Activated CD4-positive, alpha-beta T cell treated with anti-CD3 and anti-CD28 coated beads for 1 hour (primary cell): ENCODE measurements around the gene MVP.
"Not testable (repeated sequence)": the region's sequence is repeated elsewhere in the genome, so short reads cannot be mapped to it uniquely, and the experiment has no call there.

ENCODE experiments used
- DNase-seq: peaks from one replicate; pipeline ENCODE4 v3.0.0-alpha.2; 2020

The MVP gene

DNA sequence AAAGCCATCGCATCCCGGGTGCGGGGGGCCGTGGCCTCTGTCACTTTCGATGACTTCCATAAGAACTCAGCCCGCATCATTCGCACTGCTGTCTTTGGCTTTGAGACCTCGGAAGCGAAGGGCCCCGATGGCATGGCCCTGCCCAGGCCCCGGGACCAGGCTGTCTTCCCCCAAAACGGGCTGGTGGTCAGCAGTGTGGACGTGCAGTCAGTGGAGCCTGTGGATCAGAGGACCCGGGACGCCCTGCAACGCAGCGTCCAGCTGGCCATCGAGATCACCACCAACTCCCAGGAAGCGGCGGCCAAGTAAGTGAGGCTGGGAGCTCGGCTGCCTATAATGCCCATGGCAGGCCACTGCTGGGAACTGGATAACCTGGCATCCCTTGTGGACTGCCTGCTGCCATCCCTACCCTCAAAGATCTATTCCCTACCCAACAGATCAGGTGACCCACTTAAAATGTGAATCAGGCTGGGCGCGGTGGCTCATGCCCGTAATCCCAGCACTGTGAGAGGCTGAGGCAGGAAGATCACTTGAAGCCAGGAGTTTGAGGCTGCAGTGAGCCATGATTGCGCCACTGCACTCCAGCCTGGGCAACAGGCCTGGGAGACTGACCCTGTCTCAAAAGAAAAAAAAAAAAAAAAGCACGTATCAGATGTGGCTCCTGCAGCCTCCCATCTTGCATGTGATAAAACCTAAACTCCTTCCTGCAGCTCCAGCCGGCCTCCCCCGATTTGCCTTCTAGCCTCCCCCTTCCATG, 24.5 kb downstream of the MVP start:
- DNase-seq: no peak

DNA sequence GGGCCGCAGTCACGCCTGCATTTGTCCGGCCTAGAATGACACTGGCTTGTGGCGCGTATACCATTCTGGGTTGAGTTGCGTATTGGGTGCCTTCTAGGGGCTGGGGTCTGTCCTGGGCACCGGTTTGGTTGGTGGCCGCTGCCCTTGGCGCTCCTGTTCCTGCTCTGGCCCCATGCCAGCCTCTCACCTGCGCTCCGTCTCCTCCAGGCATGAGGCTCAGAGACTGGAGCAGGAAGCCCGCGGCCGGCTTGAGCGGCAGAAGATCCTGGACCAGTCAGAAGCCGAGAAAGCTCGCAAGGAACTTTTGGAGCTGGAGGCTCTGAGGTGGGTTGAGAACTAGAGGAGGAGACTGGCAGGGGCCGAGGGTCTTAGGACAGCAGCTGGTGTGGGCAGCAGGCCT, 25.4 kb downstream of the MVP start:
- DNase-seq: no peak

DNA sequence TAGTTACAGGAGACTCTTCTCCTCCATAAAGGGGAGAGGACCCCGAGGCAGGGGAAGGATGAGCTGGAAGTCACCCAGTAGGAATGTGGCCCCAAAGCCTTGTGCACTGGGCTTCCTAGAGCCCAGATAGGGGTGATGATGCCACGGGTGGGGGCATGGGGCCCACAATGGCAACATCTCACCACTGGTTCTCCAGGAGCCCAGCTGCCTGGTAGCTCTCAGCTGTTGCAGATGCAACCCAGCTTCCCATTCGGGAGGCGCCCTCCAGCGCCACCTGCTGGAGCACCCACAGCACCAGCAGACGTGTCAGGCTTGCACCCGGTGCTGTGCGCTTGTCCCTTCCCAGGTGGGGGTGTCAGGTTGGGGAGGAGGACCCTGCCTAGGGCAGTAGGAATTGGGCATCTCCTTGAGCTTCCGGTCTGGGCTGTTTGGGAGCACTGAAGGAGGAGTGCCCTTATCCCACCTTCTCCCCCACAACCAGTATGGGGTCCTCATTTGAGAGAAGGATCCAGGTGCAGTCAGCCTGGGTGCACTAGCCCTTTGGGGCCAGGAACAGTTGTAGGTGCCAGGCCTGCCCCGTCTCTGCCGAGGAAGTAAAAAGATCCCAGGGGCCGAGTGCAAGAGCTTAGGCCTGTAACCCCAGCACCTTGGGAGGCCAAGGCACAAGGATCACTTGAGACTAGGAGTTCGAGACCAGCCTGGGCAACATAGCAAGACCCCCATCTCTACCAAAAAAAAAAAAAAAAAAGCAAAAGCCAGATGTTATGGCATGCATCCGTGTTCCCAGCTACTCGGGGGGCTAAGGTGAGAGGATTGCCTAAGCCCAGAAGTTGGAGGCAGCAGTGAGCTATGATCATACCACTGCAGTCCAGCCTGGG, 28.4 kb downstream of the MVP start:
- peak; percentile 76 for DNase-seq

DNA sequence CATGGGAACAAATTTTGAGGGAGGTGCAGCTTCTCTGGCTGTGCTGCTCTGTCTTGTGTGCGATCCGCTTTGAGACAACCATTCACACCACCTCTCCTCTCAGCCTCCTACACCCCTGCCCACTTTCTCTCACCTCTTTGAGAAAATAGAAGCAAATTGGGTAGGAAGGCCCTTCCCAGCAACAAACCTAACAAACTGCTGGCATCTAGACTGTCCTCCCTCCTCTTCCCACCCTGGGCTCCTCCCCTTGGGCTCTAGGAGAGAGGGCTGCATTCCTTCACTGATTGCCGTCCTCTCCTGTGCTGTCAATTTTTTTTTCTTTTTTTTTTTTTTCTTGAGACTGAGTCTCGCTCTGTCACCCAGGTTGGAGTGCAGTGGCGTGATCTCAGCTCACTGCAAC, 29.2 kb downstream of the MVP start:
- no peak for DNase-seq

DNA sequence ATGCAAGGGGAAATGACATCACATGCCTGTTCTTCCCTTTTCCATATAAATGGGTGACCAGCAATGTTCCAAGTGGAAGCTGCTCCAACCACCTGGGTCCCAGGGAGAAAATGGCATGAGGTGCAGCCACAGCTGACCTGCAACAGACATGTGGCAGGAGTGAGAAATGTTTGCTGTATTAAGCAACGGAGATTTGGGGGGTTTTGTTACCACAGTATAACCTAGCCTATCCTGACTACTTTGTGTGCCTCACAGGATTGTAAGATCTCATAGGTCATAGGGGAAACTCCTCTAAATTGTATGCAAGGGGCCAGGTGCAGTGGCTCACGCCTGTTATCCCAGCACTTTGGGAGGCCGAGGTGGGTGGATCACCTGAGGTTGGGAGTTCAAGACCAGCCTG, 30.7 kb downstream of the MVP start:
- DNase-seq: no peak

DNA sequence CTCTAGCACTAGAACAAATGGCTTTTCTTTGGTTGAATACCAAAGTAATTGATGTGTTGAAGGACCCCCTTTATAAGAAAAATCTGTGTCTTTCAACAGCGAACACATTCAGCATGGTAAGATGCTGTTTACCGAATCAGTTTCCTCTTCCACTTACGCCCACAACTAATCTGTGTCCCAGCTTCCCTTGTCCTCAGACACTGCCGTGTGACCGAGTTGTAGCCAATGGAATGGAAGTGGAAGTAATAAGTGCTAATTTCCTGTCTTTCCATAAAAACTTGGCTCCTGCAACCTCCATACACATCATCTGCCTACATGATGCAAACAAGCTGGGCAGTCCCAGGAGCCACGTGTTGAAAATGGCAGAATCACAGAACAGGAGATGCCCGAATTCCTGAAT, 32.4 kb downstream of the MVP start:
- DNase-seq: no peak

DNA sequence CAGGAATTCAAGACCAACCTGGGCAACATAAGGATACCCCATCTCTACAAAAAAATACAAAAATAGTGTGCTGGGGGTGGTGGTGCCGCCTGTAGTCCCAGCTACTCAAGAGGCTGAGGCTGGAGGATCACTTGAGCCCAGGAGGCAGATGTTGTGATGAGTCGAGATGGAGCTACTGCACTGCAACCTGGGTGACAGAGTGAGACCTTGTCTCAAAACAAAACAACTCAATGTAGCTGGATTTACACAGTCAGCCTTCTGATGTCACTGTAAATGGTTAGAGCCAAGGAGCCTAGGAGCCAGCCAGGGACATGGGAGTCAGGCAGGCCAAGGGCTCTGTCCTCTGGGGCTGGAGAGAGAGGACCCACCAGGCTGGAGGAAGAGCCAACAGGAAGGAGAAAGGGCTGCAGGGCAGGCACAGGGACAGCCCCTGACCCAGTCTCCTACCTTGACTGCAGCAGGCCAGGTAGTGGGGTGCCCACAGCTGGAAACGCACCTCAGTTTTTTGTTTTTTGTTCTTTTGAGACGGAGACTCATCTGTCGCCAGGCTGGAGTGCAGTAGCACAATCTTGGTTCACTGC, 34.3 kb downstream of the MVP start:
- DNase-seq: no peak

DNA sequence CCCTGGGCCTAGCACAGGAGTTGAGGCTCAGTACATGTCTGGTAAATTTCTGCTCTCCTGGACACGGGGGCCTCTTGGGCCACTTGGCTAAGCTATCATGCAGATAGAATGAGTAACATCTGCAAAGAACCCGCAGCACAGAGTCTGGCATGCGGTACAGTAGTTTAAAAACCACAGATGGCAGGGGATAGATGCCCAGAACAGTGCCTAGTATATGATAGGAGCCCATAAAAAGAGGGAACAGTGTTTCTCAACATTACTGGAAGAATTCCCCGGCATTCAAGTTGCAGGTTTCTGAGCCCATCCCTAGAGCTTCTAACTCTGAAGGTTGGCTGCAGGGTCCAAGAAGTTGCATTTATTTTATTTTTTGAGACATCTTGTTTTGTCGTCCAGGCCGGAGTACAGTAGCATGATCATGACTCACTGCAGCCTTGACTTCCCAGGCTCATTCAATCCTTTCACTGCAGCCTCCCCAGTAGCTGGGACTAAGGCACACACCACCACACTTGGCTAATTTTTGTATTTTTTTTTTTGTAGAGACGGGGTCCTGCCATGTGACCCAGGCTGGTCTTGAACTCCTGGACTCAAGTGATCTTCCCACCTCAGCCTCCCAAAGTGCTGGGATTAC, 37.0 kb downstream of the MVP start:
- DNase-seq: no peak

DNA sequence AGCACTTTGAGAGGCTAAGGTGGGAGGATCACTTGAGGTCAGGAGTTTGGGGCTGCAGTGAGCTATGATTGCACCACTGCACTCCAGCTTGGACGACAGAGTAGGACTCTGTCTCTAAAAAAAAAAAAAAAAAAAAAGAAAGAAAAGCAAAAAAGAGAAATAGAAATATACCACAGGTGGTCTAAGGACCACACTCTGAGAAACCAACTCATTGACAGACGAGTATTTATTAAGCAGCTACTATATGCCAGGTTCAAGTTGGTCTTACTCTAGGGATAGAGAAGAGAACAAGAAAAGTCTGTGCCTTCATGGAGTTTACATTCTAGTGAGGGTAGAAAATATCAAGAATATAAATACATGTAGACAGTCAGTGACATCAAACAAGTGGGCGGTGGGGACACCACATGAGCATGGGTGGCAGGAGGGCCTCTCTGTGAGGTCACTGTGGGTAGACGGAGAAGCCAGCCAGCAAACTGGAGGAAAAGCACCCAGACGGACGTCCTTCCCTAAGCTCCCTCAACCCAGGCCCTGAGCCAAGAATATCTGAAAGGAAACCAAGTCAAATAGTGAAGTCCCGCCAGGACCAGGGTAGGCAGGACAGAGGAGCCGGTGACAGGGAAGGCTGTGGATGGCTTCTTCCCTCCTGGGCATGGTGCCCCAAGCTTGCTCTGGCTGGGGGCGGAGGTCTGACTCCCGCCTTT, 38.0 kb downstream of the MVP start:
- DNase-seq: no peak

DNA sequence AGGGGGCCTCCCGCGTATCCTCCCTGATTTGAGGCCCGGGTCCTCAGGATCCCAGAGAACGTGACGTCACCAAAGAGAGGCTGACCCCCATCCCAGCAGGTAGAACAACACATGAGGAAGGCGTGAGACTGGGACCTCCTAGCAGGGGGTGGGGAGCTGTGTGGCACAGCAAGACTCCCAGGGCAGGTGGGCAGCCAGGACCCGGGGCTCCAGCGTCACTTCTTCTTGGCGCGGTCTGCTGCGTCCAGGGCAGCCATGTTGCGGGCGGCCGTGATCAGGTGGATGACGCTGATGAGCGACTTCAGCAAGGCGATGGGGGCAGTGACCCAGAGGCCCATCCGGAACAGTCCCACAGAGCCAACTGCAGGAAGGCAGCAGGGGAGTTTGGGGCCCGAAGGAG, 38.7 kb downstream of the MVP start:
- DNase-seq: no peak

DNA sequence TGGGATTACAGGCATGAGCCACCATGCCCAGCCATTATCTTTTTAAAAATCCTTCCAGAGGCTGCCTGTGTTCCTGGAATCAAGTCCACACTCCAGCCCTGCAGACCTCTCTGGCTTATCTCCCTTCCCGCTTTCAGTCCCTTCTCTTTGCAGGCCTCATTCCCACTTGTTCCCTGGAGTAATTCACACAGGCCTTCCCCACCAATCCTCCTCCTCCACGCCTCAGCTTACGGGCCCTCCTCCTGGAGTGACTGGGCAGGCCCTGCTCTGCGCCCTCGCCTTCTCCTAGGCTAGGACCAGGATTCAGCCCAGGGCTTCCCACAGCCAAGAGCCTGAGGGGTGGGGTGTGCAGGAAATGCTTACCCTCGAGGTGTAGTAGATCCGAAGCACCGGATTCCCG, 40.0 kb downstream of the MVP start:
- DNase-seq: no peak

DNA sequence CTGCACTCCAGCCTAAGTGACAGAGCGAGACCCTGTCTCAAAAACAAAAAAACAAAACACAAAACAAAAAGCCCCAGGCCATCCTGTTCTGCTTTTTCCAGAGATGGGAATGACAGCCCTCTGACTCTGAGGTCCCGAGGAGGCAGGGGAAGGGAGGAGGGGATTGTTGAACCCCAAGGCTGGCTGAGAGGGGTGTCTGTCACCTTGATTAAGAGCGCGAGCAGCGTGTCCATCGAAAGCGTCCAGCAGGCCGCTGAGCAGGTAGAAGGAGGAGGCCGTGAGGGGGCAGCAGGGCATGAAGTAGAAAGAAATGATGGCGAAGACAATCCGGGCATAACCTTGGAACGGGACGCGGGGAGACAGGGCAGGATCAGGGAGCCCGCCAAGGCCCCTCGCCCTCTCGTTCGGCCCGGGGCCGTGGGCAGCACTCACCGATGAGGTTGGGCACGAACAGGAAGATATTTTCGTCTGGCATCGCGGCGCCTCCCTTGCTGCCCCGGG, 42.2 kb downstream of the MVP start:
- no peak for DNase-seq

DNA sequence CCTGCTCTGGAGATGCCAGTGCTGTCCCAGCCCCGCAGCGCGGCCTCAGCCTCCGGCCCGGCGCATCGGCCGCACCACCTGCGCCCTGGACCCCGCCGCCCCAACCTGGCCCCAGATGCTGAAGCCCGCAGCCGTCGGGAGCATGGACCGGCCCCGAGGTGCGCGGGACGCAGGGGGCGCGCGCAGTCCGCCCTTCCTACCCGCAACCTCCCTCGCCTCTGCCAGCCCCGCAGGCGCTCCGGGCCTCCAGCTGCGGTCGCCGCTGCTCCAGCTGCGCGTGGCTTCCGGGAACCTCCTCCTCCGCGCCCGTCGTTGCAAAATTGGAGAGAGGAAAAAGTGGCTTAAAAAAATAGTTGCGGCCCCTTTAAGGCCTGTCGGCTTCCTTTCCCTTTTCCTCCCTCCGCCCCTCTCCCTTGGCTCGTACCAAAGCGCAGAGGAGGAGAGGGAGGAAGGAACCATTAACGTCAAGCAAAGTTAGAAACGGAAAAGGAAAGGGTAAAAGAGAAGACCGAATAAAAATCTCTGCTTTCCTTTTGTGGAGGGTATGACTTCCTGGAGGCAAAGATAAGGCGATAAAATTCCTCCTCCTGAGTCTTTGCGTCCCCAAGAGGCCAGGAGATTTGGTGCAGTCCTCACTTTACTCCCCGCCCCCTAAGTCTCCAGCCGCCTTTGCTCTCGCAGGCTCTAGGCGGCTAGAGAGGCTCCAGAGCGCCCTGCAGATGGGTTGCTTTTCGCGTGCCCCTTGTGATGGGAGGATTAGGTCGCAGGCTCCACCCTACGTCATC, 42.8 kb downstream of the MVP start, which contains the start of gene CDIPT:
CDIPT (minus strand) TSS at position 343 of the 785 bp plus-strand sequence. CDS start 369 bp downstream, outside the sequence.
- peak; percentile 88 for DNase-seq

DNA sequence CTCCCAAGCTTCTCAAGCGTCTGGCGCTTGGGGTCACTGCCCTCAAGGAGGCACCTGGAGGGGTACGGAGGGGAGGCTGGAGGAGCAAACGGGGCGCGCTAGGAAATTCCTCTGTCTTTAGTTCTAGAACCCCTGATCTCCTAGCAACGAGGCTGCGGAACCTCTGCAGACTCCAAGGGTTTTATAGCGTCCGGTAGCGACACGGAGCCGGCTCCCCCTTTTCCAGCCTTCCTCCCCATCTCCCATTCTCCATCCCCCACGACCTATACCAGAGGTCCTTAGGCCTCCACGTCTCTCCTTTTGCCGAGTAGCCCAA, 43.4 kb downstream of the MVP start:
- no peak for DNase-seq

DNA sequence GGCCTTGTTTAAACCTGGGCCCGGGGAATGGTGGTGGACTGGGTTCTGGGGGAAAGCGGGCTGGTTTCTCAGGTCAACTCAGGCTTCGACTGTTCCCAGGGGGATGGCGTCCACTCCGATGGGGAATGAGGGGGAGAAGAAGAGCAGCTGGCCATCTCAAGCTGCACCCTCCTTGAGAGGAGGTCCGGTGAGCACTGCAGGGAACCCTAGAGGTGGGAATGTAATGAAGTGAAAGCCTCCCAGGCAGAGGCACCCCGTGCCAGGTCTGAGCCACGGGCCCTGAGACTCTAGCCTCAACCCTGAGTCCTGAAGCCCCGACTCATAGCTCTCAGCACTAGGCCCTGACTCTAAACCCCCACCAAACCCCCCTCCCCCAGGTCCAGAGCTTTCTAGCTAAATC, 43.9 kb downstream of the MVP start:
- DNase-seq: no peak

DNA sequence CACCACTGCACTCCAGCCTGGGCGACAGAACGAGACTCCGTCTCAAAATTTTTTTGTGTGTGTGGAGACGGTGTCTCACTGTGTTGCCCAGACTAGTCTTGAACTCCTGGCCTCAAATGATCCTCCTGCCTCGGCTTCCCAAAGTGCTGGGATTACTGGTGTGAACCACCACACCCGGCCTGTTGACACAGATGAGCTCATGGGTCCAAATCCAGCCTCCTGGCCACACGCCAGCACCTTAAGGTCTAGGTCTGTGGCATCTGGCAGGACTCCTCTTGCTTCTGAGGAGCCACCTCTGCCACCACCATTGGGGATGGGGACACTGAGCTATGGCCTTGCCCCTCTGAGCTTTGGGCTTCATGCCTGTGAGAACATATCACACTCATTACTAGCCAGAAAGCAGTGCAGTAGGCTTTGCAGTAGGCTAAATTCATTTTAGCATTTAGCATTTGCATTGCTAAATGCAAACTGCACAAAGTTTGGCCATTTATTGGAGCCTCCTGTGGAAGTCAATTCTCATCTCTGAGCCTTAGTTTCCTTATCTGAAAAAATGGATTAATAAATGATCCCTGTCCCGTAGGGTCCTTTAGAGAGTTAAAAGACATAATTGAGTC, 48.2 kb downstream of the MVP start:
- no peak for DNase-seq

DNA sequence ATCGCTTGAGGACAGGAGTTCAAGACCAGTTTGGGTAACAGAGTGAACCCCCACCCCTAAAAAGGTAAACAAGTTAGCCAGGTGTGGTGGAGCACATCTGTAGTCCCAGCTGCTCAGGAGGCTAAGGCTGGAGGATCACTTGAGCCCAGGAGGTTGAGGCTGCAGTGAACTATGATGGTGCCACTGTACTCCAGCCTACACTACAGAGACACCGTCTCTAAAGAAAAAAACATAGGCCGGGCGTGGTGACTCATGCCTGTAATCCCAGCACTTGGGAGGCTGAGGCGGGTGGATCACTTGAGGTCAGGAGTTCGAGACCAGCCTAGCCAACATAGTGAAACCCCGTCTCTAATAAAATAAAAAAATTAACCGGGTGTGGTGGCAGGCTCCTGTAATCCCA, 48.8 kb downstream of the MVP start:
- DNase-seq: not testable (repeated sequence)

DNA sequence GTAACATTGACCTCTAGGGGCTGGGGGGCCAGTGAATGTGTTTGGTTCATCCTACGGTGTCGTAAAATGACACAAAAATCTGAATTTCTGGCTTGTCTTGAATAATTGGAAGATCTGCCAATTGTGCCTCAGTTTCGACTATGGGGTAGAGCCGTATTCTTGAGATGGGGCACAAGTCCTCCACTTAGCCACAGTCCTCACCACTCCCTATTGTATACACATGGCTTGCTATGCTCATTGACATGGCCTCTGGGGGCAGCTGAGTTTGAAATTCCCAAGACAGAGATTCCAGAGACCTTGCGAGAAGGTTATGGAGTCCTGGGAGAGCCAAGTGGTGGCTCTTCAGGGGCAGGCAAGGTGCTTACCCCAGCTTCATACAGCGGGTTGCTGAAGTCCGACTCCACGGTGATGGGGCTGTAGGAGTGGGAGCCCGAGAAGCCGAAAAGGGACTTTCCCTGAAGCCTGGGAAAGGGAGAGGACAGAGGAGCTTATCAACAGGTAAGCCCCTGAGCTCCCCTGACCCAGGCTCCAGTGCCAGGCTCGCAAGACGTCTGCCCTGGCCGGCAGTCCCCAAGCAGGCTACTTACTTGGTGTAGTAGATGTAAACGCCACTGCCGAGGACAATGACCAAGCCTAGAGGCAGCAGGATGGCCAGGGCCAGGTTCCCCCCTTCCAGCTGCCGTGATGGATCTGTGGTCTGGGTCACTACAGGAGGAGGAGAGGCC, 51.7 kb downstream of the MVP start:
- no peak for DNase-seq

DNA sequence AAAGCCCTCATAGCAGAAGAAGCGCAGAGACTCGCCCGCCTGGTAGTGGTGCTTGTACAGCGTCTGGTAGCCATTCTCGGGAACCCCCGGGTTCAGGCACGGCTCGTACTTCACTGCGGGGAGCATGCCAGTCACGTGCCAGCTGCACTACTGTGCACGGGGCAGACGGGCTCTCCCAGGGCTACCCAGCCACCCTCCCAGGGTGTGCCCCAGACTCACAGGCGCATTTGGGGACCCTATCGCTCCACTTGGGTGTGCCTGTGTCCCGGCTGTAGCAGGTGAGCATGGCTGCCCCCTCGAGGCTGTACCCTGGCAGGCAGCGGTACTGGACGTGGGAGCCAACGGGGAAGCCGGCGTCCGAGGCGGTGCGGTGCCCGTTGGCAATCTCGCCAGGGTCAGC, 53.1 kb downstream of the MVP start:
- no peak for DNase-seq

DNA sequence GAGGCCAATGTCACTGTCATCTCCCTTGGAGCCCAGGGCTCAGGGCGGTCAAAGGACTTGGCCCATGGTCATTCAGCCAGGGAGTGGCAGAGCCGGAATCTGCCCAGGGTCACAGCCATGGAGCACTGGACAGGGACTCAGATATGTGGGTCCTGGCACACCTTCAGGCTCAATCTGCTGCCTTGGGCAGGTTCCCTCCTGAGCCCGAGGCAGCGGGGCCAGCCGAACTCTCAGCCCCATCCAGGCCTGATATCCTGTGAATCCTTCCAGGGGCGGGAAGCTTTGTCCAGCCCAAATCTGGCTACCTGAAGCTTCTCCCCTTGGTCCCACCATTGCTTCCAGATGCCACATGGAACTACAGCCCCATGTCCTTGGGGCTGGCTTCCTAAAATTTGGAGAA, 54.9 kb downstream of the MVP start:
- no peak for DNase-seq

DNA sequence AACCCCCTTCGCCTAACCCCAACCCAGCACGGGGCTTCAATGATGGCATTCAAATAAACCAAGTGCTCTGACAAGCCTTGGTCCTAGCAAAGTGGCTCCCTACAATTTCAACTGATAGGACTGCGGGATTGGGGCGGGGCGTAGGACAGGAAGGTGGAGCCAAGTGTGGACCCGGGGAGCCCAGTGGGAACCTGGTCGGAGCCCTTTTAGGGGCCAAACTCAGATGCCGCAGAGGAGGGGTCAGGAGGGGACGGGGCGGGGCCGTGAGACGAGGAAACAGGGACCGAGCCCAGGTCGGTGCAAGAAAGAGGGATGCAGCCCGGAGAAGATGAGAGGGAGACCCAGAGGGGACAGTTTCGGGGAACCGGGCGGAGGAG, 55.9 kb downstream of the MVP start:
- DNase-seq: no peak
